Gastrocnemius medialis (tissue), 4 donors: ENCODE results near the gene CACNA2D3.

ENCODE experiments used
- POLR2A ChIP-seq, 2 donors: fragments of 450-650 bp; IDR thresholded peaks; one replicate each; pipeline ENCODE4 v1.6.1; 2017; ENCODE audit warnings: antibody characterized with exemption in 2 of 2, mild to moderate bottlenecking in 2 of 2, moderate library complexity in 2 of 2
- TF ChIP-seq, protein P1 (sequence below), 5 experiments: fragments of 450-650 bp in 3 of 5; fragments of 200-600 bp in 2 of 5; sonication (generic) in 2 of 5; IDR thresholded peaks in 4 of 5; conservative IDR thresholded peaks in 1 of 5; 1 replicate in 4 of 5; 2 replicates in 1 of 5; pipeline ENCODE4 v1.5.1; 2016 to 2019; ENCODE audit warnings: antibody characterized with exemption in 5 of 5, mild to moderate bottlenecking in 3 of 5, moderate library complexity in 3 of 5

DNA sequence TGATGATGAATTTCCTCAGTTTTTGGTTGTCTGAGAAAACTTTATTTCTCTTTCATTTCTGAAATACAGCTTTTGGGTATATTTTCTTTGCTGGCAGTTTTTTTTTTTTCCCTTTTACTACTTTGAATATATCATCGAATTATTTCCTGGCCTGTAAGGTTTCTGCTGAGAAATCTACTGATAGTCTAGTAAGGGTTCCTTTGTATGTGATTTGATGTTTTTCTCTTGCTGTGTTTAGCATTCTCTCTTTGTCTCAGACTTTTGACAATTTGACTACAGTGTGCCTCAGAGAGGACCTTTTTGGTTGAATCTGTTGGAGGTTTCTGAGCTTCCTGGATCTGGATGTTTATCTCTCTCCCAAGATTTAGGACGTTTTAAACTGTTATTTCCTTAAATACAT lies 336.0 kb downstream of the CACNA2D3 start:
- TF ChIP-seq, protein P1, sequence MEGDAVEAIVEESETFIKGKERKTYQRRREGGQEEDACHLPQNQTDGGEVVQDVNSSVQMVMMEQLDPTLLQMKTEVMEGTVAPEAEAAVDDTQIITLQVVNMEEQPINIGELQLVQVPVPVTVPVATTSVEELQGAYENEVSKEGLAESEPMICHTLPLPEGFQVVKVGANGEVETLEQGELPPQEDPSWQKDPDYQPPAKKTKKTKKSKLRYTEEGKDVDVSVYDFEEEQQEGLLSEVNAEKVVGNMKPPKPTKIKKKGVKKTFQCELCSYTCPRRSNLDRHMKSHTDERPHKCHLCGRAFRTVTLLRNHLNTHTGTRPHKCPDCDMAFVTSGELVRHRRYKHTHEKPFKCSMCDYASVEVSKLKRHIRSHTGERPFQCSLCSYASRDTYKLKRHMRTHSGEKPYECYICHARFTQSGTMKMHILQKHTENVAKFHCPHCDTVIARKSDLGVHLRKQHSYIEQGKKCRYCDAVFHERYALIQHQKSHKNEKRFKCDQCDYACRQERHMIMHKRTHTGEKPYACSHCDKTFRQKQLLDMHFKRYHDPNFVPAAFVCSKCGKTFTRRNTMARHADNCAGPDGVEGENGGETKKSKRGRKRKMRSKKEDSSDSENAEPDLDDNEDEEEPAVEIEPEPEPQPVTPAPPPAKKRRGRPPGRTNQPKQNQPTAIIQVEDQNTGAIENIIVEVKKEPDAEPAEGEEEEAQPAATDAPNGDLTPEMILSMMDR (IDR thresholded peaks at IDR 0.05 in 4 of 5, conservative IDR thresholded peaks at IDR 0.05 in 1 of 5) = no peak
- no peak for TF ChIP-seq POLR2A (IDR thresholded peaks at IDR 0.05)
